BE2C (cell line): ENCODE data around the gene FUT3.

Source experiments
- DNase-seq: peaks from one replicate; pipeline ENCODE4 v3.0.0-alpha.2; 2020
- H3K27me3 ChIP-seq: fragments of 250-450 bp; sonication (Bioruptor Pico); 2 replicates; pipeline ENCODE4 v1.5.1; 2020; ENCODE audit warnings: mild to moderate bottlenecking
- H3K36me3 ChIP-seq: fragments of 250-450 bp; sonication (Bioruptor Pico); 2 replicates; pipeline ENCODE4 v1.5.1; 2020; ENCODE audit warnings: mild to moderate bottlenecking
- H3K4me1 ChIP-seq: fragments of 250-450 bp; sonication (Bioruptor Pico); 2 replicates; pipeline ENCODE4 v1.5.1; 2020
- H3K4me3 ChIP-seq: 2 replicates; pipeline ENCODE4 v1.5.1; 2011; ENCODE audit warnings: low read depth, low read length
- H3K9me3 ChIP-seq: fragments of 250-450 bp; sonication (Bioruptor Pico); 2 replicates; pipeline ENCODE4 v1.5.1; 2020
- TF ChIP-seq, protein P1 (sequence below): IDR thresholded peaks from 2 replicates; pipeline ENCODE4 v1.5.1; 2012; ENCODE audit warnings: mild to moderate bottlenecking, low read depth, low read length

Gene FUT3

DNA sequence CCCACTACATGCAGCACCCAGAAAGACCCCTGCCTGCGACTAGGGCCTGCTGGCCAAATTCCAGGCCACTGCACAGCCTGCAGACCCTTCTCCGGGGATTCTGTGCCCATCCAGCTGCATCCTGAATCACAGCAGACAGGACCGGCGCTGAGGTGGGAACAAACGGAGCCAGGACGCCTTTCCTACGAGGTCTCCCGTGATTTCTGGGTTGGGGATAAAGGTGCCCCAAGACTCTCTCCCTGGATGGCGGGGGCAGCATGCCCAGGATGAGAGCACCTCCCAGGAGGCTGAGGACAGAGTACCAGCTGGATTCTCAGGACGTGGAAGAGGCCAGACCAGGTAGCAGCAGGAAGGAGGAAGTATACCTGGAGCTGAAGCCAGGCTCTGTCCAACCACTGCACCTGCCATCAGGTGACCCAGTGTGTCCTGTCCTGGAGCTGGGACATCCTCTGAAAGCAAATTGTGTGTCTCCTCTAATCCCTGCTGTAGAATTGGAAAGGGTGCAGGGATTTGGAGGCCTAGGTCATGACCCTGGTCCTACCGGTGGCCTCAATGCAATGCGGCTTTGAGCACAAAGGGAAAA, 22.5 kb upstream of the FUT3 start:
- Histone ChIP-seq H3K27me3 (no peaks in the 10 kb centered on the region), H3K9me3 (no peaks in the 10 kb centered on the region), H3K4me1 (no peaks in the 10 kb centered on the region), H3K36me3 (no peaks in the 10 kb centered on the region), H3K4me3 (no peak overlapping the region)
- no peak for DNase-seq
- TF ChIP-seq, protein P1, sequence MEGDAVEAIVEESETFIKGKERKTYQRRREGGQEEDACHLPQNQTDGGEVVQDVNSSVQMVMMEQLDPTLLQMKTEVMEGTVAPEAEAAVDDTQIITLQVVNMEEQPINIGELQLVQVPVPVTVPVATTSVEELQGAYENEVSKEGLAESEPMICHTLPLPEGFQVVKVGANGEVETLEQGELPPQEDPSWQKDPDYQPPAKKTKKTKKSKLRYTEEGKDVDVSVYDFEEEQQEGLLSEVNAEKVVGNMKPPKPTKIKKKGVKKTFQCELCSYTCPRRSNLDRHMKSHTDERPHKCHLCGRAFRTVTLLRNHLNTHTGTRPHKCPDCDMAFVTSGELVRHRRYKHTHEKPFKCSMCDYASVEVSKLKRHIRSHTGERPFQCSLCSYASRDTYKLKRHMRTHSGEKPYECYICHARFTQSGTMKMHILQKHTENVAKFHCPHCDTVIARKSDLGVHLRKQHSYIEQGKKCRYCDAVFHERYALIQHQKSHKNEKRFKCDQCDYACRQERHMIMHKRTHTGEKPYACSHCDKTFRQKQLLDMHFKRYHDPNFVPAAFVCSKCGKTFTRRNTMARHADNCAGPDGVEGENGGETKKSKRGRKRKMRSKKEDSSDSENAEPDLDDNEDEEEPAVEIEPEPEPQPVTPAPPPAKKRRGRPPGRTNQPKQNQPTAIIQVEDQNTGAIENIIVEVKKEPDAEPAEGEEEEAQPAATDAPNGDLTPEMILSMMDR: no peak

DNA sequence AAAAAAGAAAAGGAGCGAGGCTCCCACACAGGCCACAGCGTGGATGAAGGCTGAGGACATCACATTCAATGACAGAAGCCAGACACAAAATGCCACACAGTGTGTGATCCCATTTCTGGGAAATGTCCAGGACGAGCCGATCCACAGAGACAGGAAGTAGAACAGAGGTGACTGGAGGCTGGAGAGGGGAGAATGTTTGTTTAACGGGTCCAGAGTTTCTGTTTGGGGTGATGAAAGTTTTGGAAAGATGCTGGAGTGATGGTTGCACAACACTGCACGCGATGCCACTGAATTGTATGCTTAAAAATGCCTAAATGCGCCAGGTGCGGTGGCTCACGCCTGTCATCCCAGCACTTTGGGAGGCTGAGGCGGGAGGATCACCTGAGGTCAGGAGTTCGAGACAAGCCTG, 19.7 kb upstream of the FUT3 start:
- TF ChIP-seq, protein P1: no peak
- H3K4me1 ChIP-seq: no peaks in the 10 kb centered on the region
- no peaks in the 10 kb centered on the region for H3K27me3 ChIP-seq
- H3K4me3 ChIP-seq: no peak overlapping the region
- no peak for DNase-seq
- H3K9me3 ChIP-seq: no peaks in the 10 kb centered on the region
- no peaks in the 10 kb centered on the region for H3K36me3 ChIP-seq

DNA sequence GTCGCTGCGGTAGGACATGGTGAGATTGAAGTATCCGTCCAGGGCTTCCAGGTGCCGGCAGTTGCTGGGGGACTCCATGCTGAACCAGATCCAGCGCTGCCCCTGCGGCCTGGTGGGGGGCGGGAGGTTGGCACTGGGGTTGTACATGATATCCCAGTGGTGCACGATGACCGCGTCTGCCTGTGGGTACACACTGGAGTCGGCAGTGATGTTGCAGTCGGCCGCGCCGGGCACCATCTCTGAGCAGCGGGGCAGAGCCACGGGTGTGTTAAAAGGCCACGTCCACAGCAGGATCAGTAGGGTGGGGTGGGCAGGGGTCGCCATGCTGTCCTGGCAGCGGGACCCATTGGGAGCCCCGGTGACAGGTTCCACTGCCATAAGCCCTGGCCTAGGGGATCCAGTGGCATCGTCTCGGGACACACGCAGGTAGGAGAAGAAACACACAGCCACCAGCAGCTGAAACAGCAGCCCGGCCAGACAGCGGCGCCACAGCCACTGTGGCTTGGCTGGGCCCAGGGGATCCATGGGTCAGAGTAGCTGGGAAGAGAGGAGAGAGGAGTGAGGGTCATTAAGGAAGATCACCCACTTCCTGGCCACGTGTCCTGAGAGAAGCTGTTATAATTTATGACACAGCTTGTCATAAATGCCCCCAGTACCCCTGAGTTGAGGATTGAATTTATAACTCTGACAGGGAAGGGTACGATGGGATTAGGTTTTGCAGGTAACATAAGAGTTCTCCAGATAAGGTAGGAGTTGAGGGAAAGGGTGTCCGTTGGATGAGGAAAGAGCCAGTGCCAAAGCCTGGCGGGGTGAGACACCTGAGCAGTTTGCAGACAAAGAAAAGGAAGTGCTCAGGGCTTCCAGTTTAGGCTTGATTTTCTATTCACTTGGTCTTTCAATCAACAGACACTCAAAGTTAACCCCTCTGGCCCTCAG, 16.2 kb upstream of the FUT3 start:
- H3K27me3 ChIP-seq: no peaks in the 10 kb centered on the region
- H3K4me3 ChIP-seq: no peak overlapping the region
- no peaks in the 10 kb centered on the region for H3K36me3 ChIP-seq
- no peaks in the 10 kb centered on the region for H3K4me1 ChIP-seq
- no peaks in the 10 kb centered on the region for H3K9me3 ChIP-seq
- DNase-seq: no peak
- TF ChIP-seq, protein P1: no peak

DNA sequence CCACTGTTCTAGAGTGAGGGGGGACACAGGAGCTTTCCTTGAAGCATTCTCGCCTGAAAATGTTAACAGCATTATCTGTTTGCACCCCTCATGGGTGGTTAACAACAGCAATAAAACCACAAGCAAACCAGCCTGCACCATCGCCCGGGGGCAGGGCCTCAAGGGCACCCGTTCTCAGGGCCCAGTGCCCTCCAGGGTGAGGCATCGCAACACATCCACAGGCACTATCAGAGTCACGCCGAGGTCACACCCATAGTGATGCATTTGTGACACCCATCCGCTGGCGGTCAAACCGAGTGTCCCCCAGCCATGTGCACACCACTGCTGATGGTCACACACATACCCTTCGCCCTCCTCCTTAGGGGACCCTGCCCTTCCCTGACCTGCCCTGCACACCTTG, 14.5 kb upstream of the FUT3 start:
- Histone ChIP-seq H3K36me3 (no peaks in the 10 kb centered on the region), H3K9me3 (no peaks in the 10 kb centered on the region)

DNA sequence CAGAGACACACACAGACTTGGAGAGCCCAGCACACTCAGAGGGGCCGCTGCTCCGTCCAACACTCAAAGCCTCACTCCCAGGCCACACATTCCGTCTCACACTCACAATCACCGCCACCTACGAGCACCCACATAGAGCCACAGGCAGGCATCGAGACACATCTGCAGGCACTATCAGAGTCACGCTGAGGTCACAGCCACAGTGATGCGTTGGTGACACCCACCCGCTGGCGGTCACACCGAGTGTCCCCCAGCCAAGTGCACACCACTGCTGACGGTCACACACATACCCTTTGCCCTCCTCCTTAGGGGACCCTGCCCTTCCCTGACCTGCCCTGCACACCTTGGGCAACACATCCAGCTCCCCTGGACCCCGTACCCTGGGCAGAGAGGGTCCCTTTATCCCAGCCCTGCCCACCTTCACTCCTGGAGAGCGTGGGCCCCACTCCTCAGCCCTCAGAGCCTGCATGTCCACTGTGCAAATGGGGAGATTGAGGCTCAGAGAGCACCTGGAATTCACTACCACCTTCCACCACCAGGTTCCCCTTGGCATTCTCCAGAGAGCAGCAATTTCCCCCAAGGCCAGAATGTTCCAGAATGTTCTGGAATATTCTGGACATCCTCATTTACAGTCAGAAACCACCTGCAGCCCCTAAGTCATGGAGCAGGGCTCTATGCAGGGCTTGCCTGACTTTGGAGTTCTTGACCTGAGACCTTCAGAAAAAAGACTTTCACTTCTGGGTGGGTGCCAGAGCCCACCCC, 13.7 kb upstream of the FUT3 start:
- Histone ChIP-seq H3K4me1 (no peaks in the 10 kb centered on the region), H3K9me3 (no peaks in the 10 kb centered on the region), H3K36me3 (no peaks in the 10 kb centered on the region), H3K27me3 (no peaks in the 10 kb centered on the region), H3K4me3 (no peak overlapping the region)
- TF ChIP-seq, protein P1: peak; percentile 13; the same call in 1 of the 2 replicates
- DNase-seq: no peak

More for the DNA sequence above, 14.5 kb upstream of the FUT3 start:
- DNase-seq: no peak
- Histone ChIP-seq H3K27me3 (no peaks in the 10 kb centered on the region), H3K4me3 (no peak overlapping the region), H3K4me1 (no peaks in the 10 kb centered on the region)
- TF ChIP-seq, protein P1: no peak
